Naive thymus-derived CD4-positive, alpha-beta T cell (primary cell): ENCODE measurements around the gene PTPRO. TPM values are rescaled to one million over a fixed set of nuclear protein-coding genes. Genes with fewer than 3 reads are reported as not detected.

Experiments
- ATAC-seq: fragments of 150-1000 bp; cut with Tn5 transposase; 2 replicates; pipeline ENCODE4 v1.10.0; 2021; ENCODE audit warnings: mild to moderate bottlenecking, moderate library complexity
- CTCF ChIA-PET: fragments of 350-600 bp; sonication (Branson Sonifier 250); formaldehyde crosslinking; loops from one replicate; lab custom pipeline; 2021; ENCODE audit warnings: antibody characterized with exemption; lab: Charles Lee
- POLR2A ChIA-PET: fragments of 350-600 bp; sonication (Branson Sonifier 250); formaldehyde crosslinking; loops from one replicate; lab custom pipeline; 2021; ENCODE audit warnings: antibody characterized with exemption, inconsistent platforms; lab: Charles Lee
- DNase-seq, 9 donors: peaks; one replicate each; pipeline versions ENCODE4 v3.0.0 to v3.0.0-alpha.2; 2020 to 2022; ENCODE audit warnings: mixed read lengths in 1 of 9
- H3K27ac ChIP-seq: one replicate; pipeline ENCODE4 v1.7.0; 2013; ENCODE audit warnings: mild to moderate bottlenecking, low read depth, low read length, moderate library complexity
- H3K27me3 ChIP-seq, 2 donors: one replicate each; pipeline ENCODE4 v1.7.0; 2013; ENCODE audit warnings: low read length in 2 of 2, mild to moderate bottlenecking in 2 of 2, moderate library complexity in 2 of 2; ENCODE audit not compliant: control insufficient read depth in 2 of 2, insufficient read depth in 2 of 2
- H3K36me3 ChIP-seq, 3 experiments: 1 replicate in 2 of 3; 2 replicates in 1 of 3; pipeline ENCODE4 v1.7.0; 2013; ENCODE audit warnings: low read length in 3 of 3, mild to moderate bottlenecking in 3 of 3, moderate library complexity in 1 of 3; ENCODE audit not compliant: insufficient read depth in 3 of 3, control insufficient read depth in 2 of 3
- H3K4me1 ChIP-seq, 2 donors: one replicate each; pipeline ENCODE4 v1.7.0; 2013; ENCODE audit warnings: low read length in 2 of 2, mild to moderate bottlenecking in 2 of 2, moderate library complexity in 1 of 2; ENCODE audit not compliant: control insufficient read depth in 2 of 2, insufficient read depth in 2 of 2
- H3K4me3 ChIP-seq: 2 replicates; pipeline ENCODE4 v1.7.0; 2013; ENCODE audit warnings: mild to moderate bottlenecking, low read length
- H3K9me3 ChIP-seq, 3 experiments: 1 replicate in 2 of 3; 2 replicates in 1 of 3; pipeline ENCODE4 v1.7.0; 2013; ENCODE audit warnings: low read length in 3 of 3; ENCODE audit not compliant: control insufficient read depth in 2 of 3
- H3K27ac Mint-ChIP-seq, 9 donors: one replicate each; pipeline ENCODE4 v1.8.0; 2020 to 2022; ENCODE audit warnings: mixed read lengths in 9 of 9, mild to moderate bottlenecking in 8 of 9, moderate library complexity in 5 of 9, inconsistent platforms in 2 of 9
- H3K27me3 Mint-ChIP-seq, 5 donors: one replicate each; pipeline ENCODE4 v1.8.0; 2021 to 2022; ENCODE audit warnings: mixed read lengths in 5 of 5, mild to moderate bottlenecking in 1 of 5
- H3K36me3 Mint-ChIP-seq, 5 donors: one replicate each; pipeline ENCODE4 v1.8.0; 2020 to 2022; ENCODE audit warnings: mixed read lengths in 5 of 5, mild to moderate bottlenecking in 3 of 5, inconsistent platforms in 1 of 5
- H3K4me1 Mint-ChIP-seq, 7 donors: one replicate each; pipeline ENCODE4 v1.8.0; 2020 to 2022; ENCODE audit warnings: mixed read lengths in 7 of 7, mild to moderate bottlenecking in 3 of 7, inconsistent platforms in 1 of 7
- H3K4me3 Mint-ChIP-seq, 10 donors: one replicate each; pipeline ENCODE4 v1.8.0; 2020 to 2022; ENCODE audit warnings: mild to moderate bottlenecking in 10 of 10, mixed read lengths in 10 of 10, moderate library complexity in 6 of 10, inconsistent platforms in 2 of 10
- H3K9me3 Mint-ChIP-seq, 11 donors: one replicate each; pipeline ENCODE4 v1.8.0; 2020 to 2022; ENCODE audit warnings: mixed read lengths in 11 of 11, mild to moderate bottlenecking in 4 of 11, inconsistent platforms in 1 of 11, moderate library complexity in 1 of 11
- intact Hi-C, 2 donors: fragments of 100-400 bp; cut with micrococcal nuclease; formaldehyde crosslinking; loops; one replicate each; pipeline ENCODE4 v1.15.1; 2023
- polyA plus RNA-seq, 2 donors: library from polyadenylated mRNA; unstranded; fragments of 300-500 nt; fragmentation: Illumina TruSeq; gene quantifications; one replicate each; pipeline ENCODE4 v1.2.3, GENCODE V29; 2021
- total RNA-seq, 6 experiments: library from RNA in 5 of 6; stranded (reverse) in 5 of 6; gene quantifications; 1 replicate in 5 of 6; 2 replicates in 1 of 6; pipeline ENCODE4 v1.2.3 and lab custom pipeline; 2021 to 2026

The PTPRO gene
- total and polyA plus RNA-seq, 7 experiments from 2014 or later = 1.8 to 14.2 (median 6.7) TPM

GRCh38 chr12:15320881-15321280, 1.4 kb upstream of the PTPRO start:
- no peaks in the 10 kb centered on the region for H3K9me3 Mint-ChIP-seq
- no peaks in the 10 kb centered on the region for H3K27me3 ChIP-seq
- DNase-seq (no peak), ATAC-seq (no peak)
- H3K9me3 ChIP-seq = no peaks in the 10 kb centered on the region
- no peaks in the 10 kb centered on the region for H3K36me3 Mint-ChIP-seq
- H3K4me3 Mint-ChIP-seq = peak overlapping the region in 1 of 10 donors; percentile 13
- ChIA-PET CTCF (no interaction called here), POLR2A (no interaction called here)
- peaks cover 37 to 58% (median 47%) of the 10 kb centered on the region in 5 donors for H3K27me3 Mint-ChIP-seq
- H3K27ac Mint-ChIP-seq = no peak overlapping the region
- no peaks in the 10 kb centered on the region for H3K36me3 ChIP-seq
- intact Hi-C loops = no loop called here
- H3K27ac ChIP-seq = no peak overlapping the region
- peaks cover 0 to 17% (median 11%) of the 10 kb centered on the region in 7 donors for H3K4me1 Mint-ChIP-seq
- no peak overlapping the region for H3K4me3 ChIP-seq
- H3K4me1 ChIP-seq = no peaks in the 10 kb centered on the region

DNA sequence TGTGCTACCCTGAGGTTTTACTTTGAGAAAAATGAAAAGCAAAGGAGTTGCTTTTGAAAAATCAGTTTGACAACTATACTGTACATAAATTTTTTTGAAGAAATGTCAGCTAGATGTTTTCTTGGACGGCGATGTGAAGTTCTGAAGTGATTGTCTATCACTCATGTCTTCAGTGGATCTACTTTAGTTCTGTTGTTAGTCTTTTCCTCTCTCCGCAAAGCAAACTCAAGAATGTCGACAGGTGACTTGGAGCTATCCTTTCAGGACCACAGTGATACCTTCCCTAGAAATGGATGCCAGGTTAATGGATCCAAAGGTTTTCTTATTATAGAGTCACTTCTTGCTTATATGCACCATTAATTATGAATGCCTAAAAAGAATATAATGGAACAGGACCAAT, 1.2 kb downstream of the PTPRO start:
- DNase-seq (no peak), ATAC-seq (no peak)
- Histone ChIP-seq H3K4me3 (no peak overlapping the region), H3K27me3 (peaks cover 0 to 2% of the 10 kb centered on the region in 2 donors), H3K27ac (no peak overlapping the region), H3K4me1 (no peaks in the 10 kb centered on the region), H3K9me3 (no peaks in the 10 kb centered on the region), H3K36me3 (no peaks in the 10 kb centered on the region)
- Mint-ChIP-seq H3K4me3 (peak overlapping the region in 4 of 10 donors; percentile 2 to 65 (median 14)), H3K4me1 (peaks cover 0 to 17% (median 11%) of the 10 kb centered on the region in 7 donors), H3K27me3 (peaks cover 44 to 69% (median 64%) of the 10 kb centered on the region in 5 donors), H3K9me3 (no peaks in the 10 kb centered on the region), H3K36me3 (no peaks in the 10 kb centered on the region), H3K27ac (no peak overlapping the region)
- intact Hi-C loops = no loop called here
- CTCF ChIA-PET = interaction anchor here (0.7 kb wide), 1 partner anchor 58 kb away, joined by 3 read pairs; no protein-coding TSS in a partner anchor
- POLR2A ChIA-PET = no interaction called here

DNA sequence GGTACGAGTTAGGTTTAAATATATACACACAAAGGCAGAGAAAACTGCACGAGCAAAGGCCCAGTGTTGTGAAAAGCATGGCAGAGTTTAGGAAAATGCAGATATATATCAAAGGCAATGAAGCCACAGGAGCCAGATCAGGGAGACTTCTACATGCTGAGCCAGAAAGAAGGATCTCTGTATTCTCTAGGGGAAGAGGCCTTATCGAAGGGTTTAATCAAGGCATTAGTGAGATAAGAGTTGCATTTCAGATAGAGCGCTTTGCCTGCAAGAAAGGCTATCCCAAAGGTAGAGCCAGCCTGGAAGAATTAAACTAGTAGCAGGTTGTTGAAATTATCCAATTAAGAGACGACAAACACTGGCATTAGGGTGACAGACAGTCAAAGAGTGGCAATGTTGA, 7.6 kb downstream of the PTPRO start:
- Histone ChIP-seq H3K36me3 (no peaks in the 10 kb centered on the region), H3K27me3 (peaks cover 0 to 12% of the 10 kb centered on the region in 2 donors), H3K9me3 (no peaks in the 10 kb centered on the region), H3K27ac (no peak overlapping the region), H3K4me1 (no peaks in the 10 kb centered on the region), H3K4me3 (no peak overlapping the region)
- H3K36me3 Mint-ChIP-seq = no peaks in the 10 kb centered on the region
- ATAC-seq (no peak), DNase-seq (no peak)
- ChIA-PET CTCF (no interaction called here), POLR2A (no interaction called here)
- H3K27ac Mint-ChIP-seq = no peak overlapping the region
- H3K9me3 Mint-ChIP-seq = no peaks in the 10 kb centered on the region
- H3K4me3 Mint-ChIP-seq = no peak overlapping the region
- H3K4me1 Mint-ChIP-seq = peaks cover 0 to 2% (median 0%) of the 10 kb centered on the region in 7 donors
- intact Hi-C loops = no loop called here
- H3K27me3 Mint-ChIP-seq = peaks cover 15 to 45% (median 37%) of the 10 kb centered on the region in 5 donors

- ChIA-PET CTCF (no interaction called here), POLR2A (no interaction called here)
- Mint-ChIP-seq H3K4me3 (no peak overlapping the region), H3K36me3 (no peaks in the 10 kb centered on the region), H3K27ac (no peak overlapping the region), H3K9me3 (no peaks in the 10 kb centered on the region), H3K27me3 (peaks cover 11 to 40% (median 20%) of the 10 kb centered on the region in 5 donors), H3K4me1 (no peaks in the 10 kb centered on the region)
- peaks cover 0 to 9% of the 10 kb centered on the region in 2 donors for H3K27me3 ChIP-seq
- ATAC-seq (no peak), DNase-seq (no peak)
- no peaks in the 10 kb centered on the region for H3K9me3 ChIP-seq
- no peak overlapping the region for H3K4me3 ChIP-seq
- no peaks in the 10 kb centered on the region for H3K4me1 ChIP-seq
- intact Hi-C loops = no loop called here
- H3K36me3 ChIP-seq = no peaks in the 10 kb centered on the region
- no peak overlapping the region for H3K27ac ChIP-seq
These were observed 11.9 kb downstream of the PTPRO start for GRCh38 chr12:15334225-15334624.

DNA sequence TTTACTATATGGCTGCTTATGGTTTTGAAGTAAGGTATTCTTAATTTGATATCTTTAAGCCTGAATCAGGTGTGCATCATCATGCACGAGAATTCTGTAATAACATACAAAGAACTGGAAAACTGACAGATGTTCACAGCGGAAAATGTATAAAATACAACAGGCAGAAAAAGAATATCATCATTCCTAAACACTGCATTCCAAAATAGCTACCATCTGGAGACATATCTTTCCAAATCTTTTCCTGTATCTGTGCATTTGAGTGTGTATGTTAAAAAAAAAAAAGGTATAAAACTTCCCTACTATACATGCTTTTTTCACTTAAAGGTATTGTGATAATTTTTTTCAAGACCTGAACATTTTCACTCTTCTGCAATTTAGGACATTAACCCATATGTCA, 13.7 kb downstream of the PTPRO start:
- Mint-ChIP-seq H3K4me1 (no peaks in the 10 kb centered on the region), H3K27me3 (peaks cover 11 to 42% (median 19%) of the 10 kb centered on the region in 5 donors), H3K4me3 (no peak overlapping the region), H3K9me3 (no peaks in the 10 kb centered on the region), H3K36me3 (no peaks in the 10 kb centered on the region), H3K27ac (no peak overlapping the region)
- ATAC-seq (no peak), DNase-seq (no peak)
- intact Hi-C loops = no loop called here
- H3K27ac ChIP-seq = no peak overlapping the region
- H3K9me3 ChIP-seq = no peaks in the 10 kb centered on the region
- H3K4me3 ChIP-seq = no peak overlapping the region
- no peaks in the 10 kb centered on the region for H3K4me1 ChIP-seq
- H3K27me3 ChIP-seq = peaks cover 0 to 5% of the 10 kb centered on the region in 2 donors
- no peaks in the 10 kb centered on the region for H3K36me3 ChIP-seq
- POLR2A ChIA-PET = no interaction called here
- CTCF ChIA-PET = no interaction called here

DNA sequence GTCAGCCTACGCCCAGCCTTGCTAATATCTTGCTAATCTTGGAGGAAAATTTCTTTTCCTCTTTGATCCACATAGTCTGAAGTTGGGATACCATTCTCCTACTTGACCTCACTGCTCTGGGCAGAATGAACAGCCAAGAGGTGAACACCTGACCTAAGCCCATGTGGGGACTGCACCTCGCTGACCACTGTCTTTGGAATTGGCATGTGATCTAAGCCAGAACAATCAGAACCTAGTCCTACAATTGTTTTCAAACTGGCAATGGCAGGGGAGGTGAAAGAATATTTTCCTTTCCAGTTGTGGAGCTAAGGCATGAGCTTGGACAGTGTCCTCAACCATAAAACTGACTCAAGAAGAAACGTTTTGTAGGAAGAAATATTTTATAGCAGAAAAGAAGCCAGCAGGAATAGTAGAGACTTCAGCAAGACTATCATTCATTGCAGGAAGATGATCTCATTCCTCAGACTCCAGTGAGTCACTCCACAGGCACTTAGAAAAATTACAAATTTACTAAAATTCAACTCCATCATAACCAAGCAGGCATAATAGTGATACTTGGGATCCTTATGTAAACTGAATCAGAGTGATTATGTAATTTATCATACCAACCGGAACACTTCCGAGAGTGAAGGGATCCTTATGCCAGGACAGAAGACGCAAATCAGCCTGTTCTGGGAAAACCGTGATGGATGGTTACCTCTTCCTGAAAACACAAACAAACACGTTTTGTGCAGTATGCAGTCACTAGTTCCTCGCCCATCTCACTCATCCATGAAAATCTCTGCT, 14.7 kb downstream of the PTPRO start:
- ChIA-PET POLR2A (no interaction called here), CTCF (no interaction called here)
- Histone ChIP-seq H3K4me1 (no peaks in the 10 kb centered on the region), H3K4me3 (no peak overlapping the region), H3K27ac (no peak overlapping the region), H3K36me3 (no peaks in the 10 kb centered on the region), H3K9me3 (no peaks in the 10 kb centered on the region), H3K27me3 (no peaks in the 10 kb centered on the region)
- ATAC-seq (no peak), DNase-seq (no peak)
- Mint-ChIP-seq H3K9me3 (no peaks in the 10 kb centered on the region), H3K4me1 (no peaks in the 10 kb centered on the region), H3K4me3 (no peak overlapping the region), H3K36me3 (no peaks in the 10 kb centered on the region), H3K27ac (no peak overlapping the region), H3K27me3 (peaks cover 10 to 42% (median 19%) of the 10 kb centered on the region in 5 donors)
- intact Hi-C loops = no loop called here

DNA sequence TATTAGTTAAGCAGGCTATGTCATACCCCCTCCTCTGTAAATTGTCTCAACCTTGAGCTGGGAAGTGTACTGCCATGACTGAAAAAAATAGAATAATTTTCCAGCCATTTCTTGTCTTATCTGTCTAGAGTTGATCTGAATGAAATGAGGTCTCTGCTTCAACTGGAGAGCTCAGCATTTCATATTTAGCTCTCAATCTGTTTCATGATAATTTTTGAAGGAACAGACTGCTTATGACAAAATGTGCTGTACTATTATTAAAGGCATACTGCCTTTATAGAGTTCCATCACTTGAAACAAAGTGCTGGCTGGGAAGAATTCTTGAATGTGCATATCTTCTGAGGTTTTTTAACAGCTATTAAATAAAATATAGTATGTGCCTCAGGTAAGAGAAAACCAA, 19.1 kb downstream of the PTPRO start:
- CTCF ChIA-PET = no interaction called here
- Mint-ChIP-seq H3K4me1 (no peaks in the 10 kb centered on the region), H3K9me3 (peaks cover 0 to 7% (median 0%) of the 10 kb centered on the region in 11 donors), H3K36me3 (no peaks in the 10 kb centered on the region), H3K27ac (no peak overlapping the region), H3K4me3 (no peak overlapping the region), H3K27me3 (peaks cover 12 to 48% (median 17%) of the 10 kb centered on the region in 5 donors)
- no peaks in the 10 kb centered on the region for H3K4me1 ChIP-seq
- DNase-seq (no peak), ATAC-seq (no peak)
- no peaks in the 10 kb centered on the region for H3K36me3 ChIP-seq
- no peaks in the 10 kb centered on the region for H3K9me3 ChIP-seq
- no peaks in the 10 kb centered on the region for H3K27me3 ChIP-seq
- H3K27ac ChIP-seq = no peak overlapping the region
- intact Hi-C loops = no loop called here
- POLR2A ChIA-PET = no interaction called here
- no peak overlapping the region for H3K4me3 ChIP-seq
